ENCODE results near the gene NCS1. TPM values are rescaled to one million over a fixed set of nuclear protein-coding genes. Genes with fewer than 3 reads are reported as not detected.
A peak's percentile ranks its signal among the peaks of the same experiment; 100 is the strongest.

The NCS1 gene
- total RNA-seq, 2 donors from 2014 or later: 3.8 to 21.3 TPM

- Histone ChIP-seq H3K4me1 (no peaks in the 10 kb centered on the region), H3K4me3 (no peak overlapping the region), H3K36me3 (peaks cover 4% of the 10 kb centered on the region), H3K9ac (ENCODE audit: low read depth in 2 of 2, low read length in 2 of 2) (peak overlapping the region in 1 of 2 donors; percentile 38), H3K9me3 (no peaks in the 10 kb centered on the region), H3K27ac (peak overlapping the region; percentile 55), H3K27me3 (no peaks in the 10 kb centered on the region)
- intact Hi-C loops (cut with DNase I): no loop called here
- TF ChIP-seq, protein P1, sequence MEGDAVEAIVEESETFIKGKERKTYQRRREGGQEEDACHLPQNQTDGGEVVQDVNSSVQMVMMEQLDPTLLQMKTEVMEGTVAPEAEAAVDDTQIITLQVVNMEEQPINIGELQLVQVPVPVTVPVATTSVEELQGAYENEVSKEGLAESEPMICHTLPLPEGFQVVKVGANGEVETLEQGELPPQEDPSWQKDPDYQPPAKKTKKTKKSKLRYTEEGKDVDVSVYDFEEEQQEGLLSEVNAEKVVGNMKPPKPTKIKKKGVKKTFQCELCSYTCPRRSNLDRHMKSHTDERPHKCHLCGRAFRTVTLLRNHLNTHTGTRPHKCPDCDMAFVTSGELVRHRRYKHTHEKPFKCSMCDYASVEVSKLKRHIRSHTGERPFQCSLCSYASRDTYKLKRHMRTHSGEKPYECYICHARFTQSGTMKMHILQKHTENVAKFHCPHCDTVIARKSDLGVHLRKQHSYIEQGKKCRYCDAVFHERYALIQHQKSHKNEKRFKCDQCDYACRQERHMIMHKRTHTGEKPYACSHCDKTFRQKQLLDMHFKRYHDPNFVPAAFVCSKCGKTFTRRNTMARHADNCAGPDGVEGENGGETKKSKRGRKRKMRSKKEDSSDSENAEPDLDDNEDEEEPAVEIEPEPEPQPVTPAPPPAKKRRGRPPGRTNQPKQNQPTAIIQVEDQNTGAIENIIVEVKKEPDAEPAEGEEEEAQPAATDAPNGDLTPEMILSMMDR (IDR thresholded peaks at IDR 0.05): no peak
- DNase-seq: peak; percentile 30
These were observed 43.3 kb upstream of the NCS1 start for GRCh38 chr9:130128733-130129431.

GRCh38 chr9:130129432-130130061, 42.7 kb upstream of the NCS1 start:
- DNase-seq: no peak
- H3K9me3 ChIP-seq: no peaks in the 10 kb centered on the region
- H3K27ac ChIP-seq: no peak overlapping the region
- H3K9ac ChIP-seq (ENCODE audit: low read depth in 2 of 2, low read length in 2 of 2): peak overlapping the region in 1 of 2 donors; percentile 36
- peaks cover 4% of the 10 kb centered on the region for H3K36me3 ChIP-seq
- intact Hi-C loops (cut with DNase I): no loop called here
- TF ChIP-seq, protein P1 (IDR thresholded peaks at IDR 0.05): no peak
- no peaks in the 10 kb centered on the region for H3K4me1 ChIP-seq
- H3K4me3 ChIP-seq: no peak overlapping the region
- H3K27me3 ChIP-seq: no peaks in the 10 kb centered on the region

DNA sequence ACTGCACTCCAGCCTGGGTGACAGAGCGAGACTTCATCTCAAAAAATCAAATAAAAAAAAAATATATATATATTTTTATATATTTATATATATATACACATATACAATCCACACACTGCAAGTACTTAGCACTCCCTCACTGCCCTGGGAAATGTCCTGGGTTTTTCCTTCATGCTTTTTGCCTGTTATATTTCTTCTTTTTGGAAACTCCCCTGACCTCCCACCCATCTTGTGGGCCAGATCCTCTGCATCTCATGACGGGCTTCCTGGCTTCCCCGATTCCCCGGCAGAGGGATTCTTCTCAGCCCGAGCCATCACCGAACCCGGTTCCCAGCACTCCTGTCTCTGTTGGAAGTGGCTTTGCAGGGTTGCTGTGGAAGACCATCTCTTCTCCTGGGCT, 39.5 kb upstream of the NCS1 start:
- Histone ChIP-seq H3K4me1 (no peaks in the 10 kb centered on the region), H3K27me3 (no peaks in the 10 kb centered on the region), H3K36me3 (peaks cover 4% of the 10 kb centered on the region), H3K4me3 (no peak overlapping the region), H3K9me3 (no peaks in the 10 kb centered on the region), H3K27ac (no peak overlapping the region), H3K9ac (ENCODE audit: low read depth in 2 of 2, low read length in 2 of 2) (no peak overlapping the region)
- intact Hi-C loops (cut with DNase I): no loop called here
- TF ChIP-seq, protein P1 (IDR thresholded peaks at IDR 0.05): no peak
- no peak for DNase-seq

DNA sequence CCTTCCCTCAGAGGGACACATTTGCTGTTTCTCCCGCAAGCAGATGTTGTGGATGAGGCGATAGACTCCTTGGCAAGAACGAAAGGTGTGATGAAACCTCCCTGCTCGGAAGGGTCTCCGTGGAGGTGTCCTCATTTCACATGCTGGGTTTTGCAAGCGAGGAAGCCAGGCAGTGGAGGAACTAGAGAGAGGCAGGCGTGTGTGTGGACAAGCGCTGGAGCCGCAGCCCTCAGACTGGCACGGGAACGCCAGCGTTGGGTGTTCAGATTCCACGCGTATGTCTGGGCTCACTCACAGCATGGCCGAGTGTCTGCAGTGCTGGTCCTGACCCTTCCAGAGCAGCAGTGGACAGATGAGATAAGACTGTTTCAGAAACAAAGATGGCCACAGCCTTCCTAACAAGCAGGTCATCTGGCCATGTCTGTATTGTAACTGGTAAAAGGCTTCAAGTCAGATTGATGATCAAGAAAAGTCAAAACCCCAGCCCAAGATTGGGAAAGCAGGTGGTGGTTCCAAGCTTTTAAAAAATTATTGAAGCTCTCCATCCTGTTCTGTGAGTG, 35.0 kb upstream of the NCS1 start:
- no peaks in the 10 kb centered on the region for H3K36me3 ChIP-seq
- intact Hi-C loops (cut with DNase I): no loop called here

GRCh38 chr9:130137641-130138081, 34.5 kb upstream of the NCS1 start:
- Histone ChIP-seq H3K9ac (ENCODE audit: low read depth in 2 of 2, low read length in 2 of 2) (no peak overlapping the region), H3K4me3 (no peak overlapping the region), H3K9me3 (no peaks in the 10 kb centered on the region), H3K4me1 (no peaks in the 10 kb centered on the region), H3K27ac (no peak overlapping the region), H3K27me3 (no peaks in the 10 kb centered on the region), H3K36me3 (no peaks in the 10 kb centered on the region)
- intact Hi-C loops (cut with DNase I): no loop called here
- TF ChIP-seq, protein P1 (IDR thresholded peaks at IDR 0.05): no peak
- no peak for DNase-seq

More for the DNA sequence above, 35.0 kb upstream of the NCS1 start:
- Histone ChIP-seq H3K27me3 (no peaks in the 10 kb centered on the region), H3K9me3 (no peaks in the 10 kb centered on the region), H3K4me3 (no peak overlapping the region), H3K4me1 (no peaks in the 10 kb centered on the region), H3K27ac (no peak overlapping the region), H3K9ac (ENCODE audit: low read depth in 2 of 2, low read length in 2 of 2) (no peak overlapping the region)
- TF ChIP-seq, protein P1 (IDR thresholded peaks at IDR 0.05): no peak
- no peak for DNase-seq

Data from colonic mucosa (tissue), 4 donors.